Measurements from ENCODE around the gene ITGB1.
A peak's percentile ranks its signal among the peaks of the same experiment; 100 is the strongest.

The ITGB1 gene

DNA sequence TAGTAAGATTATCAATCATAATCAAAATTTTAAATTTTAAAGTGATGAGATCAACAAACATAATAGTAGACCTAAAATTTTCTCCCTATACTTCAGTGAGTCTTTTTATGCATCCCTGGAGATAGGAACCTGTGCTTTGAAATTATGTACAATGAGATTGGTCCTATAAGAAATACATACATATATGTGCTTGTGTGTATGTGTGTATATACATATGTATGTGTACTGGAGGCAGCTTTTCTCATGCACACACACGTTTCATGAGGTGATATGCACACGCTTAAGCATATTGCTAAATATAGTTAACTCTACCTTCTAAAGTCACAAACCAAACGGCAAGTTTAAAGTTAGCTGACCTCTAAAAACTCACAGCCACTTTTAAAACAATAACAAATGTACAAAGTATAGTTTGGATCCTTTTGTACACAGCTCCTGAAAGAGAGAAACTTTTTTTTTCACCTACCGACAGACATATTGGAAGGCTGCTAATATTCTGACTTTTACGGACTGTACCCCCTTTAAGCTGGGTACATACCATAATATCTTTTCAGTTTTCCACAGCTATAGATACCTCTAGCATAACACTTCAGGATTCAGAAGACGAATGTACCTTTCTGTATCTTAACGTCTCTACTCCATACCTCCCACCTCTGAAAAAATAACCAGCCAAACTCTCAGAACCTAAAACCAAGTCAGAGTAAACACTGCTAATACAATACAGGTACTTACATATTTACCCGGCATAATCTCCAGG lies 3.3 kb downstream of the ITGB1 start:
- ChIA-PET CTCF (interaction anchor here (0.9 to 1.5 kb wide), 3 partner anchors 31 to 55 kb away, joined by 3 to 6 read pairs (median 5); no protein-coding TSS in a partner anchor), POLR2A (interaction anchor here (2.6 to 6.1 kb wide), 2 partner anchors 26 to 28 kb away, joined by 6 to 45 read pairs; no protein-coding TSS in a partner anchor)
- no peak for DNase-seq (ENCODE audit: low read depth, low spot score)
- peak overlapping the region; percentile 75 for H3K4me3 ChIP-seq (ENCODE audit: low read depth, low read length)
- TF ChIP-seq, protein P1, sequence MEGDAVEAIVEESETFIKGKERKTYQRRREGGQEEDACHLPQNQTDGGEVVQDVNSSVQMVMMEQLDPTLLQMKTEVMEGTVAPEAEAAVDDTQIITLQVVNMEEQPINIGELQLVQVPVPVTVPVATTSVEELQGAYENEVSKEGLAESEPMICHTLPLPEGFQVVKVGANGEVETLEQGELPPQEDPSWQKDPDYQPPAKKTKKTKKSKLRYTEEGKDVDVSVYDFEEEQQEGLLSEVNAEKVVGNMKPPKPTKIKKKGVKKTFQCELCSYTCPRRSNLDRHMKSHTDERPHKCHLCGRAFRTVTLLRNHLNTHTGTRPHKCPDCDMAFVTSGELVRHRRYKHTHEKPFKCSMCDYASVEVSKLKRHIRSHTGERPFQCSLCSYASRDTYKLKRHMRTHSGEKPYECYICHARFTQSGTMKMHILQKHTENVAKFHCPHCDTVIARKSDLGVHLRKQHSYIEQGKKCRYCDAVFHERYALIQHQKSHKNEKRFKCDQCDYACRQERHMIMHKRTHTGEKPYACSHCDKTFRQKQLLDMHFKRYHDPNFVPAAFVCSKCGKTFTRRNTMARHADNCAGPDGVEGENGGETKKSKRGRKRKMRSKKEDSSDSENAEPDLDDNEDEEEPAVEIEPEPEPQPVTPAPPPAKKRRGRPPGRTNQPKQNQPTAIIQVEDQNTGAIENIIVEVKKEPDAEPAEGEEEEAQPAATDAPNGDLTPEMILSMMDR (IDR thresholded peaks at IDR 0.05; ENCODE audit: insufficient read depth, low read length, missing control alignments): no peak

DNA sequence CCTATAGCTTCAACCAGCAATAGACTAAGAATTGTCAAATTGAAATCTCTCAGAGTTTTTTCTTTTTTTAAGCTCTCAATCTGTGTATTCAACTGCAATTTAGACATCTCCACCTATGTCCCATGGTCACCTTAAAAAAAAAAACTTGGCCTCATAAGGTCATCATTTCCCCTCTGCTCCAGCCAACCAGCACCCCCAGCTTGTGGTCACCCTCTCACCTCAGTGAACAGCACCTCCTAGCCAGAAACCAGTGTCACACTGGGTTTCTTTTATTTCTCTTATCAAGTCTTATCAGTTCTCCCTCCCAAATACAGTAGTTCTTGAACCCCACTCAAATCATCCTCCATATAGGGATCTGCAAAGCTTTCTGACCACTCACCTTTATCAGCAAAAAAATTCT lies 4.0 kb downstream of the ITGB1 start:
- DNase-seq (ENCODE audit: low read depth, low spot score): no peak
- CTCF ChIA-PET: interaction anchor here (1.5 kb wide), 1 partner anchor 56 kb away, joined by 5 read pairs; no protein-coding TSS in a partner anchor
- peak overlapping the region; percentile 40 for H3K4me3 ChIP-seq (ENCODE audit: low read depth, low read length)
- TF ChIP-seq, protein P1 (IDR thresholded peaks at IDR 0.05; ENCODE audit: insufficient read depth, low read length, missing control alignments): no peak
- POLR2A ChIA-PET: interaction anchor here (2.6 to 6.1 kb wide), 2 partner anchors 27 to 29 kb away, joined by 6 to 45 read pairs; no protein-coding TSS in a partner anchor

DNA sequence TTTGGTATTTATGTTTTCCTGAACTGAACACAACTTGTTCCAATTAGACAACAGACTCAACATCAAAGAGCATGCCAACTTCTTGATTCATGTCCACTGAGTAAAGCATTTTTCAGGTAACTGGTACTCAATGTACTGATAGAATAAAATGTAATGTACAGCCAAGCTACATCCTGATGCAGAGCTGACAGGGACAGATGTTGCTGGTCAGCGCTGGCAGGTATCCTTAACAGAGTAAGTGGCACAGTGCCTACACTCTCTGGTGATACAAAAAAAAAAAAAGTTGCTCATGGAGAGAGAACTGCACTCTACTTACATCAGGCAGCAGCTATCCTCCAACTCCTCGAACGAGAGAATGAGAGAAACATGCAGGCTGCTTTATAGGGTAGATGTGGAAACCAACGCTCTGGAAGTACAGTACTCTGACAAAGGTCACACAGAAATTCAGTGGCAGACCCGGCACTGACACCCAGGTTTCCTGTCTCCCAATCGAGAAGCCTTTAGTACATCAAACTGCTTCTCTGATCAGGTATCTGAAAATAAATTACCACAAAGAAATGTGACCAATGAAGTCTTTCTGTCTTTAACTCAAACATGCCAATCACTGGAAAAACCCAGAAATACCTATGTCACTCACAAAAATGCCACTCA lies 4.6 kb downstream of the ITGB1 start:
- TF ChIP-seq, protein P1 (IDR thresholded peaks at IDR 0.05; ENCODE audit: insufficient read depth, low read length, missing control alignments): no peak
- no peak for DNase-seq (ENCODE audit: low read depth, low spot score)
- peak overlapping the region; percentile 40 for H3K4me3 ChIP-seq (ENCODE audit: low read depth, low read length)
- ChIA-PET CTCF (interaction anchor here (1.5 kb wide), 1 partner anchor 56 kb away, joined by 5 read pairs; no protein-coding TSS in a partner anchor), POLR2A (interaction anchor here (6.1 kb wide), 1 partner anchor 27 kb away, joined by 45 read pairs; no protein-coding TSS in a partner anchor)

GRCh38 chr10:32952541-32953276 lies 5.3 kb downstream of the ITGB1 start:
- TF ChIP-seq, protein P1 (IDR thresholded peaks at IDR 0.05; ENCODE audit: insufficient read depth, low read length, missing control alignments): no peak
- POLR2A ChIA-PET: interaction anchor here (6.1 kb wide), 1 partner anchor 28 kb away, joined by 45 read pairs; no protein-coding TSS in a partner anchor

DNA sequence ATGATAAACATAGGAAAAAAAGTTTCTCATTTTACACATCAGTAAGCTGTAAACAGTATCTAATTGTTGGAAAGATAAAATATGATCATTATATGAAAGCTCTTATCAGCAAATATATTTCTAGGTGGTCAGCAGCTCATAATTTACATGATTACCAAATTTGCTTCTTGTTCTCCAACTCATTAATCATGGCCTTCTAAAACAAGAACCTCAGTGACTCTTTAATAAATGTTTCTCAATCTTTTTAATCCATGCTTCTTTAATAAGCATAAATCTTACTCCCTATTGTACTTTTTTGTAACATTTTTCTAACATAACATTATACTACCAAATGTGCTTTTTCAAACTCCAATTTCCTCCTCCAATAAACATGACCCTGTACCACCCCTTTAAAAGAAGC lies 5.9 kb downstream of the ITGB1 start:
- POLR2A ChIA-PET: interaction anchor here (6.1 kb wide), 1 partner anchor 29 kb away, joined by 45 read pairs; no protein-coding TSS in a partner anchor
- TF ChIP-seq, protein P1 (IDR thresholded peaks at IDR 0.05; ENCODE audit: insufficient read depth, low read length, missing control alignments): no peak
- H3K4me3 ChIP-seq (ENCODE audit: low read depth, low read length): no peak overlapping the region
- CTCF ChIA-PET: interaction anchor here (2.3 kb wide), 1 partner anchor 16 kb away, joined by 5 read pairs; no protein-coding TSS in a partner anchor
- DNase-seq (ENCODE audit: low read depth, low spot score): no peak

More at GRCh38 chr10:32952541-32953276, 5.3 kb downstream of the ITGB1 start:
- DNase-seq (ENCODE audit: low read depth, low spot score): no peak
- CTCF ChIA-PET: interaction anchor here (1.5 to 2.3 kb wide), 2 partner anchors 16 to 57 kb away, joined by 5 read pairs; no protein-coding TSS in a partner anchor
- H3K4me3 ChIP-seq (ENCODE audit: low read depth, low read length): no peak overlapping the region

Measured in AG04449 (cell line).